Measurements from ENCODE around the gene RBMS2.
A peak's percentile ranks its signal among the peaks of the same experiment; 100 is the strongest.

The RBMS2 gene

GRCh38 chr12:56599041-56599440 is 77.4 kb downstream of the RBMS2 start:
- Mint-ChIP-seq H3K9me3 (no peaks in the 10 kb centered on the region), H3K27me3 (no peaks in the 10 kb centered on the region), H3K27ac (ENCODE audit: low read depth) (no peak overlapping the region), H3K4me1 (peaks cover 6% of the 10 kb centered on the region), H3K36me3 (ENCODE audit: insufficient read depth) (peaks cover 68% of the 10 kb centered on the region), H3K4me3 (no peak overlapping the region)
- DNase-seq (ENCODE audit: low spot score in 2 of 2) (no peak), ATAC-seq (replicated peaks; ENCODE audit: extremely low read depth, poor library complexity, severe bottlenecking) (no peak)

- H3K27me3 Mint-ChIP-seq: no peaks in the 10 kb centered on the region
- peaks cover 74% of the 10 kb centered on the region for H3K36me3 Mint-ChIP-seq (ENCODE audit: insufficient read depth)
- DNase-seq (ENCODE audit: low spot score in 2 of 2): no peak
- peaks cover 5% of the 10 kb centered on the region for H3K4me1 Mint-ChIP-seq
- H3K9me3 Mint-ChIP-seq: no peaks in the 10 kb centered on the region
- H3K4me3 Mint-ChIP-seq: no peak overlapping the region
- ATAC-seq (replicated peaks; ENCODE audit: extremely low read depth, poor library complexity, severe bottlenecking): no peak
- H3K27ac Mint-ChIP-seq (ENCODE audit: low read depth): no peak overlapping the region
Observed at GRCh38 chr12:56599797-56600196, 78.2 kb downstream of the RBMS2 start.

DNA sequence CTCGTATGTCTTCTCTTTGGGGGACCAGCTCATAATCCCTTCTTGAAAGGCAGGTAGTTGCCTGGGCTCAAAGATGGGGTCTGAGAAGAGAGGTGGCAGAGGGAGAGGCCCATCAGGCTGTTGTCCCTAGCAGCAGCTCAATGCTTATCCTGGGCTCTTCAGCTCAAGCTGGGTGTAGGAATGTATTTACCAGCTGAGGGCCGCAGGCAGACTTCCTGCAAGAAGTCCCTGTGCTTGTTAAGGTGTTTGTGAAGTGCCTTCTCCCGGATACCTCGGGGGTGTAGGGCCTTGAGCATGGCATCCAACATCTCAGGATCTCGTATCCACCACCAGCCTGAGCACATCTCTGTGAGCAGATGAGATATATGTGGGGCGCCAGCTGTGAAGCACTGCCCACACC is 79.1 kb downstream of the RBMS2 start:
- H3K4me1 Mint-ChIP-seq: peaks cover 5% of the 10 kb centered on the region
- H3K27ac Mint-ChIP-seq (ENCODE audit: low read depth): no peak overlapping the region
- no peak overlapping the region for H3K4me3 Mint-ChIP-seq
- H3K9me3 Mint-ChIP-seq: no peaks in the 10 kb centered on the region
- no peak for ATAC-seq (replicated peaks; ENCODE audit: extremely low read depth, poor library complexity, severe bottlenecking)
- no peaks in the 10 kb centered on the region for H3K27me3 Mint-ChIP-seq
- H3K36me3 Mint-ChIP-seq (ENCODE audit: insufficient read depth): peaks cover 81% of the 10 kb centered on the region
- no peak for DNase-seq (ENCODE audit: low spot score in 2 of 2)

GRCh38 chr12:56601503-56601902 is 79.9 kb downstream of the RBMS2 start:
- peaks cover 5% of the 10 kb centered on the region for H3K4me1 Mint-ChIP-seq
- peaks cover 87% of the 10 kb centered on the region for H3K36me3 Mint-ChIP-seq (ENCODE audit: insufficient read depth)
- DNase-seq (ENCODE audit: low spot score in 2 of 2) (no peak), ATAC-seq (replicated peaks; ENCODE audit: extremely low read depth, poor library complexity, severe bottlenecking) (peak; percentile 43)
- H3K9me3 Mint-ChIP-seq: no peaks in the 10 kb centered on the region
- no peak overlapping the region for H3K4me3 Mint-ChIP-seq
- no peak overlapping the region for H3K27ac Mint-ChIP-seq (ENCODE audit: low read depth)
- no peaks in the 10 kb centered on the region for H3K27me3 Mint-ChIP-seq

DNA sequence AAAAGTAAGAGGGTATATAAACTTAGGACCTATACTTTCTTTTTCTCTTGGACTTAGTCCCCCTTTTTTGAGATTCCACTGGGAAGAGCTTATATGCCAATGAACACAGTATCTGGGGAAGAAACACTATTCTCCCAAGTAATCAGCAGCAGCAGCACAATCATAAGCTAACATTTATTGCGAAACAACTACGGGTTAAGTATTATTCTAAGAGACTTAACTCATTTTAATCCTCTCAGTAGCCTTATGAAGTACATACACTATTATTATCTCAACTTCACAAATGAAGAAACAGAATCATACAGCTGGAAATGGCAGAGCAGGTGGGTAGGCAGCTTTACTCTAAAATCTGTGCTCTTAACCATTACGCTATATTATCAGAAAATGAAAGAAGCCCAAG is 80.6 kb downstream of the RBMS2 start:
- Mint-ChIP-seq H3K27ac (ENCODE audit: low read depth) (no peak overlapping the region), H3K4me1 (no peaks in the 10 kb centered on the region), H3K36me3 (ENCODE audit: insufficient read depth) (peaks cover 88% of the 10 kb centered on the region), H3K27me3 (no peaks in the 10 kb centered on the region), H3K4me3 (no peak overlapping the region), H3K9me3 (no peaks in the 10 kb centered on the region)
- no peak for ATAC-seq (replicated peaks; ENCODE audit: extremely low read depth, poor library complexity, severe bottlenecking)
- no peak for DNase-seq (ENCODE audit: low spot score in 2 of 2)

GRCh38 chr12:56604355-56604754 is 82.7 kb downstream of the RBMS2 start:
- Mint-ChIP-seq H3K36me3 (ENCODE audit: insufficient read depth) (peaks cover 86% of the 10 kb centered on the region), H3K9me3 (no peaks in the 10 kb centered on the region), H3K4me1 (no peaks in the 10 kb centered on the region), H3K4me3 (no peak overlapping the region), H3K27me3 (no peaks in the 10 kb centered on the region), H3K27ac (ENCODE audit: low read depth) (no peak overlapping the region)
- ATAC-seq (replicated peaks; ENCODE audit: extremely low read depth, poor library complexity, severe bottlenecking) (no peak), DNase-seq (ENCODE audit: low spot score in 2 of 2) (no peak)

- ATAC-seq (replicated peaks; ENCODE audit: extremely low read depth, poor library complexity, severe bottlenecking) (no peak), DNase-seq (ENCODE audit: low spot score in 2 of 2) (no peak)
- no peak overlapping the region for H3K27ac Mint-ChIP-seq (ENCODE audit: low read depth)
- peaks cover 27% of the 10 kb centered on the region for H3K4me1 Mint-ChIP-seq
- H3K4me3 Mint-ChIP-seq: no peak overlapping the region
- peaks cover 72% of the 10 kb centered on the region for H3K36me3 Mint-ChIP-seq (ENCODE audit: insufficient read depth)
- no peaks in the 10 kb centered on the region for H3K9me3 Mint-ChIP-seq
- no peaks in the 10 kb centered on the region for H3K27me3 Mint-ChIP-seq
Observed at GRCh38 chr12:56614627-56615026, 93.0 kb downstream of the RBMS2 start.

GRCh38 chr12:56616244-56616643 is 94.6 kb downstream of the RBMS2 start:
- peaks cover 65% of the 10 kb centered on the region for H3K36me3 Mint-ChIP-seq (ENCODE audit: insufficient read depth)
- no peaks in the 10 kb centered on the region for H3K9me3 Mint-ChIP-seq
- ATAC-seq (replicated peaks; ENCODE audit: extremely low read depth, poor library complexity, severe bottlenecking) (no peak), DNase-seq (ENCODE audit: low spot score in 2 of 2) (no peak)
- no peak overlapping the region for H3K4me3 Mint-ChIP-seq
- H3K27me3 Mint-ChIP-seq: no peaks in the 10 kb centered on the region
- H3K4me1 Mint-ChIP-seq: peaks cover 34% of the 10 kb centered on the region
- no peak overlapping the region for H3K27ac Mint-ChIP-seq (ENCODE audit: low read depth)

- Mint-ChIP-seq H3K27ac (ENCODE audit: low read depth) (peak overlapping the region; percentile 57), H3K36me3 (ENCODE audit: insufficient read depth) (peaks cover 59% of the 10 kb centered on the region), H3K4me1 (peaks cover 34% of the 10 kb centered on the region), H3K27me3 (no peaks in the 10 kb centered on the region), H3K4me3 (no peak overlapping the region), H3K9me3 (no peaks in the 10 kb centered on the region)
- ATAC-seq (replicated peaks; ENCODE audit: extremely low read depth, poor library complexity, severe bottlenecking) (no peak), DNase-seq (ENCODE audit: low spot score in 2 of 2) (no peak)
Observed at GRCh38 chr12:56616925-56617324, 95.3 kb downstream of the RBMS2 start.

DNA sequence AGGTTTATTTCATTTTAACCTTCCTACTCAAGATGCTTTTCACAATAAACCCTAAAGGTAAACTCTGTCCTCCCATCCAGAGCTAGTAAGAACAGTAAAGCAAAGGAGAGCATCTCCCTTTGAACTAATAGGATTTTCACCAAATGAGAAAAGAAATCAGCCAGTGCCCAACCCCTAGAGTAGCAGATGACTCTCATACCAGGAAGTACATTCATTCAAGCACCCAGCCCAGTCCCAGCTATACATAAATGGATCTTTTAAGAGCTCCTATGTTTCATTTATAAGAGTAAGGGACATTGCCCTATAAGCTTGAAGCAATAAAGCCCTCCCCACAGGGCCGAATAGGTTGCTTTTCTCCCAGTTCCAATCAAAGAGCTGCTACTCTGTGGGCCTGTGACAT is 100.9 kb downstream of the RBMS2 start:
- Mint-ChIP-seq H3K27ac (ENCODE audit: low read depth) (no peak overlapping the region), H3K9me3 (no peaks in the 10 kb centered on the region), H3K4me1 (peaks cover 55% of the 10 kb centered on the region), H3K27me3 (no peaks in the 10 kb centered on the region), H3K4me3 (no peak overlapping the region), H3K36me3 (ENCODE audit: insufficient read depth) (peaks cover 39% of the 10 kb centered on the region)
- no peak for ATAC-seq (replicated peaks; ENCODE audit: extremely low read depth, poor library complexity, severe bottlenecking)
- DNase-seq (ENCODE audit: low spot score in 2 of 2): no peak

GRCh38 chr12:56626701-56627100 is 105.1 kb downstream of the RBMS2 start:
- Mint-ChIP-seq H3K4me1 (peaks cover 64% of the 10 kb centered on the region), H3K9me3 (no peaks in the 10 kb centered on the region), H3K27me3 (no peaks in the 10 kb centered on the region), H3K4me3 (peak overlapping the region; percentile 6), H3K27ac (ENCODE audit: low read depth) (no peak overlapping the region), H3K36me3 (ENCODE audit: insufficient read depth) (peaks cover 33% of the 10 kb centered on the region)
- DNase-seq (ENCODE audit: low spot score in 2 of 2) (no peak), ATAC-seq (replicated peaks; ENCODE audit: extremely low read depth, poor library complexity, severe bottlenecking) (no peak)

- ATAC-seq (replicated peaks; ENCODE audit: extremely low read depth, poor library complexity, severe bottlenecking) (peak; percentile 61), DNase-seq (ENCODE audit: low spot score in 2 of 2) (peak; percentile 49 to 69)
- H3K27me3 Mint-ChIP-seq: no peaks in the 10 kb centered on the region
- H3K4me3 Mint-ChIP-seq: peak overlapping the region; percentile 98
- peaks cover 69% of the 10 kb centered on the region for H3K4me1 Mint-ChIP-seq
- no peaks in the 10 kb centered on the region for H3K9me3 Mint-ChIP-seq
- peaks cover 26% of the 10 kb centered on the region for H3K36me3 Mint-ChIP-seq (ENCODE audit: insufficient read depth)
- peak overlapping the region; percentile 89 for H3K27ac Mint-ChIP-seq (ENCODE audit: low read depth)
Observed at GRCh38 chr12:56628671-56629458, 107.2 kb downstream of the RBMS2 start.

GRCh38 chr12:56629459-56630179 is 108.0 kb downstream of the RBMS2 start:
- H3K27me3 Mint-ChIP-seq: no peaks in the 10 kb centered on the region
- peak overlapping the region; percentile 98 for H3K4me3 Mint-ChIP-seq
- DNase-seq (ENCODE audit: low spot score in 2 of 2): peak in 1 of 2 donors; percentile 18
- H3K9me3 Mint-ChIP-seq: no peaks in the 10 kb centered on the region
- peak; percentile 24 for ATAC-seq (replicated peaks; ENCODE audit: extremely low read depth, poor library complexity, severe bottlenecking)
- H3K36me3 Mint-ChIP-seq (ENCODE audit: insufficient read depth): peaks cover 23% of the 10 kb centered on the region
- peak overlapping the region; percentile 89 for H3K27ac Mint-ChIP-seq (ENCODE audit: low read depth)
- peaks cover 69% of the 10 kb centered on the region for H3K4me1 Mint-ChIP-seq
